Neural progenitor cell (in vitro differentiated cells): ENCODE results near the gene C2.

Experiments used
- EZH2 ChIP-seq: fragments of 200-600 bp; sonication (generic); IDR thresholded peaks from 2 replicates; pipeline ENCODE4 v1.6.1; 2017; ENCODE audit warnings: antibody characterized with exemption, mild to moderate bottlenecking, moderate library complexity
- TF ChIP-seq, protein P1 (sequence below): fragments of 200-600 bp; sonication (generic); IDR thresholded peaks from 2 replicates; pipeline ENCODE4 v1.5.1; 2017; ENCODE audit warnings: antibody characterized with exemption, mild to moderate bottlenecking

DNA sequence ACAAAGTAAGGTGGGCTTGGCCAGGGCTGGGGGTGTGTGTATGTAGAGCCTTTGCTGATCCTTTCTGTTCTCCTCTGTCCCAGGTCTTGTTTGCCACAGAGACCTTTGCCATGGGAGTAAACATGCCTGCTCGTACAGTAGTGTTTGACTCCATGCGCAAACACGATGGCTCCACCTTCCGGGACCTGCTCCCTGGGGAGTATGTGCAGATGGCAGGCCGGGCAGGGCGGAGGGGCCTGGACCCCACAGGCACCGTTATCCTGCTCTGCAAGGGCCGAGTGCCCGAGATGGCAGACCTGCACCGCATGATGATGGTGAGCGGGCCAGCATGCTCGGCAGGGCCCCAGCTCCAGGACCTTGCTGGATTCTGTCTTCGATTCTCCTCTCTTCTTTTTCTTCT is 38.2 kb downstream of the C2 start:
- TF ChIP-seq, protein P1, sequence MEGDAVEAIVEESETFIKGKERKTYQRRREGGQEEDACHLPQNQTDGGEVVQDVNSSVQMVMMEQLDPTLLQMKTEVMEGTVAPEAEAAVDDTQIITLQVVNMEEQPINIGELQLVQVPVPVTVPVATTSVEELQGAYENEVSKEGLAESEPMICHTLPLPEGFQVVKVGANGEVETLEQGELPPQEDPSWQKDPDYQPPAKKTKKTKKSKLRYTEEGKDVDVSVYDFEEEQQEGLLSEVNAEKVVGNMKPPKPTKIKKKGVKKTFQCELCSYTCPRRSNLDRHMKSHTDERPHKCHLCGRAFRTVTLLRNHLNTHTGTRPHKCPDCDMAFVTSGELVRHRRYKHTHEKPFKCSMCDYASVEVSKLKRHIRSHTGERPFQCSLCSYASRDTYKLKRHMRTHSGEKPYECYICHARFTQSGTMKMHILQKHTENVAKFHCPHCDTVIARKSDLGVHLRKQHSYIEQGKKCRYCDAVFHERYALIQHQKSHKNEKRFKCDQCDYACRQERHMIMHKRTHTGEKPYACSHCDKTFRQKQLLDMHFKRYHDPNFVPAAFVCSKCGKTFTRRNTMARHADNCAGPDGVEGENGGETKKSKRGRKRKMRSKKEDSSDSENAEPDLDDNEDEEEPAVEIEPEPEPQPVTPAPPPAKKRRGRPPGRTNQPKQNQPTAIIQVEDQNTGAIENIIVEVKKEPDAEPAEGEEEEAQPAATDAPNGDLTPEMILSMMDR, result no peak
- TF ChIP-seq EZH2, result no peak
